Stomach (tissue), 4 donors: Measurements from ENCODE around the gene COL25A1.

Experiments
- CTCF ChIP-seq, 7 experiments: fragments of 450-650 bp in 4 of 7; fragments of 200-600 bp in 3 of 7; sonication (generic) in 3 of 7; IDR thresholded peaks; one replicate each; pipeline ENCODE4 v1.5.1; 2016 to 2019; ENCODE audit warnings: antibody characterized with exemption in 7 of 7, control low read depth in 2 of 7, mild to moderate bottlenecking in 1 of 7
- EP300 ChIP-seq: sonication (generic); formaldehyde crosslinking; IDR thresholded peaks from one replicate; pipeline ENCODE4 v1.6.1; 2017; ENCODE audit warnings: antibody characterized with exemption
- POLR2A ChIP-seq, 4 donors: fragments of 450-650 bp; IDR thresholded peaks; one replicate each; pipeline ENCODE4 v1.6.1; 2016; ENCODE audit warnings: antibody characterized with exemption in 4 of 4, control low read depth in 2 of 4, mild to moderate bottlenecking in 1 of 4, moderate library complexity in 1 of 4
- POLR2AphosphoS5 ChIP-seq, 3 donors: sonication (generic); formaldehyde crosslinking; IDR thresholded peaks; one replicate each; pipeline ENCODE4 v1.6.1; 2016; ENCODE audit warnings: antibody characterized with exemption in 3 of 3

- TF ChIP-seq POLR2A (IDR thresholded peaks at IDR 0.05): no peak
- no peak for TF ChIP-seq CTCF (IDR thresholded peaks at IDR 0.05)
- no peak for TF ChIP-seq POLR2AphosphoS5 (IDR thresholded peaks at IDR 0.05)
- TF ChIP-seq EP300: no peak
Observed at GRCh38 chr4:109128589-109128988, 173.9 kb downstream of the COL25A1 start.
